ENCODE data around the gene WBP1.

Gene WBP1

DNA sequence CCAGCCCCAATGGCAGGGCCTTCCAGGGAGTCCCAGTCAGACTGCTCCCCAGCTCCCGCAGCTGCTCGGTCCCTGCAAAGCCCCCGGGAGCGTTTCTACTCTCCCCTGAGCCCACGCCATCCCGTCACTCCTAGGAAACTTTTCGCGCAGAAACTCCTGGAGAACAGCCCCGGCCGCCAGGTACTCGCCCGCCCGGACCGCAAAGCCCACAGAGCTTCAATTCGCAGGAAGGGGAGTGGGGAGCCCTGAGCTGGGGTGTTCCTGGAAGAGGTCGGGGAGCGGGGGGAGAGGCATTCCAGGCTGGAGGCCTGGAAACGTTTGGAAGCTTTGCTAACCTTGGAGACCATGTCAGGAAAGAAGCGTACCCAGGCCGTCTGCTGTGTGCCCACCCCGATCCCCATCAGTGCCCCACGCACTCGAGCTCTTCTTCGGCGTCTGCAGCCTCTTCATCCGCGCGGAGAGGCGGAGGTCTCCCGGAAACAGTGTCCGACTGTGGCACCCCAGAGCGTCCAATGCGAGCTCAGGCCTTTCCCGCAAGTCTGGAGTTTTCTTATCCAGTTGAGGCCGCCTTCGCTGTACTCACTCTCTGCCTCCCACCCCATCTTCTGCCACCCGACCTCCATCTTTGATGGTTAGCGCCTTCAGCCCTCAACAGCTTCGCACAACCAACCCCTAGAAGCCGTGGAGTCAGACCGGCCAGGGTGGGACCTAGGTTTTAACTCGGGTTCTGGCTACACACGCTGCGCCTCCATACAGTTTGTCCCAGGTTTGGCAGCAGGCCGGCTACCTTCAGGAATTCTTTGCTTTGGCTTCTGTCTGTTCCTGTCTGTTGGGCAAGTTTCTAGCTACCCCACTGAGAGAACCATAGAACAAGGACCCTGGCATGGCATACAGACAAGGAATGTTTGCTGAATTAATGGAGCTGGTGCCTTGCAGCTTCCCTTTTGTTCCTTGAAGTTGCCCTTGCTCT lies 45.6 kb downstream of the WBP1 start:
- no peak for DNase-seq

DNA sequence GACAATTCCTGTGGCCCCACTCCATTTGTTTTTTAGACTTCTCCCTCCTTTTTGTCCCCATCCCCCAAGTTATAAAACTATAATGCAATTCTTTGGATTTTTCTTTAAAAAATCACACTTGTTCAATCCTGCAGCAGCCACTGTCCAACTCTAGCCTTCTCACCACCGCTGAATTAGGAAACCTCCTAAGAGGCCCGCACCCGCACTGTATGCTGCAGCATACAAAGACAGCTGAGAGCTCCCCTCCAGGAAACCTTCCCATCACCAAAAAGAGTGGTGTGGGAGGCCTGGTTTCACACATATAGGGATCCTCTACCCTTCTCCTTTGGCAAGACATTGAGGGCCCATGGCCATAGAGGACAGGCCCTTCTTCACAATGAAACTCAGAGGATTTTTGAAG lies 46.4 kb downstream of the WBP1 start:
- no peak for DNase-seq

DNA sequence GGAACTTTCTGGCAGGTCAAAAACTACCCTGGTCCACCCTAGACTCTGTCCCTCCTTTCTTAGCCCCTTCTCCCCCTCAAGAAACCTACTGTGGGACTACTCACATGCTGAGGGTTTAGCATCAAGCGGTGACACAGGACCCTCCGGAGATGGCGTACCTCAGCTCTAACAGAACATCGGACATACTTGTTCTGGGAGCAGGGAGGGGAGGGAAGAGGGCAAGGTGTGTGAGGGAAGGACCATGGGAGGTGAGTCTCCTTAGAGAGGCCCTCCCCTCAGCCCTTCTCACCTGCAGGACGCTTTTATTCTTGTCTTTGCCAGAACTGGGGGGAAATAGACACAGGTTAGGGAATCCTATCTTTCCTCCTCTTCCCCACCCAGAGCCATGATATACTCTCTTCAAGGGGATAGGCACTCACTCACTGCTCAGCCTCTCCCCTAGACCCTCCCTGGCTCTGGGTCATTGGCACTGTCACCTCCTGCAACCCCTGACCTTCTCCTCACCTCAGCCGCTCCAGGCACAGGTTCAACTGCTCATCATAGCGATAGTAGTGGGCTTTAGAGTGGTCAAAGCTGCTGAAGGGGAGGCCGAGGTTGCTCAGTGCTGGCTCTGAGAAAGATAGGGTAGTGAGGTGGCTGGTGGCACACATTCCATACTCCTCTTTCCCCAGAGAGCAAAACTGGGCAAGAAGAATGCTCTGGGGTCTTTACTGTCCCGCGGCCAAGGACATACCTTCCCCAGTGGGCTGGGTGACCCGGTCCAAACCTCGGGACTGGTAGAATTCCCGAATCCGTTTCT lies 47.4 kb downstream of the WBP1 start:
- DNase-seq: no peak

GRCh38 chr2:74507145-74507925 lies 49.1 kb downstream of the WBP1 start, which contains the start of gene PCGF1:
TSS of gene PCGF1 (minus strand) at chr2:74507695. CDS start at chr2:74507668, 27 bp downstream.
- peak; percentile 100 for DNase-seq

- DNase-seq: no peak
These were observed 49.8 kb downstream of the WBP1 start for GRCh38 chr2:74507926-74508520.

GRCh38 chr2:74510272-74510671 lies 52.0 kb downstream of the WBP1 start:
- no peak for DNase-seq
